ENCODE measurements around the gene DOLK.

The DOLK gene

DNA sequence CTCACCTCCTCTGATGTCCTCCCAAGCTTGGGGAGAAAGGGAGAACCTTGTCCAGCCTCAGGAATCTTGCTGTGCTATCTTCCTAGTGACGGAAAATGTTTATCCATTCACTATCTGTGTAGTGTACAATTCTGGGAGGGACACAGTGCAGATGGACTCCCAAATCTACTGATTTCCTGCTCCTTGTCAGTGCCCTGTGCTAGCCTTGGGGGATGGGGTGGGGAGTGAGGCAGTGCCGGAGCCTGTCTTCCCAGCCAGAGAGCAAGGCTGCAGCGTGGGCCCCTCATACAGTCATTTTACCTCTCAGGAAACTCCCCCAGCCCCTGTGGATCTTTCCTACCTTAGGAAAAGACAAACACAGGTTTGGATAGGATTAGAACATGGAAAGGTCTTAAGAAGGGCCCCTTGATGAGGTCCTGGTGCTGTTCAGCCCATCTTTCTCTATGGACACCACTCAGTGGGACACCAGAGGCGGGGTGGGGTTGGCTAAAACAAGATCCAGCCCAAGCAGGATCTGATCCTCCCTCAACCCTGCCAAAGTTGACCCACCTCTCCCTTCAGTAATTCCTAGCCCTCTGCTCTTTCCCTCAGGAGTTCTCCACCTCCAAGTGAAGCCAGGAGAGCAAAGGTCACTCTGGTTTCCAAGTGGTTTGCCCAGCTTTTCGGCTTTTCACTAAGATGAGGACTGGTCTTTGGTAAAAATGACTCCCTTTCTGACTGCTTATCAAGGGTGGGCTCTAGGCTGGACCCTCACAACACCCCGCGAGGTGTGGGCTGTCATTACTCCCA, 3.4 kb downstream of the DOLK start:
- Mint-ChIP-seq H3K4me1 (peaks cover 25% of the 10 kb centered on the region), H3K27ac (no peak overlapping the region)

DNA sequence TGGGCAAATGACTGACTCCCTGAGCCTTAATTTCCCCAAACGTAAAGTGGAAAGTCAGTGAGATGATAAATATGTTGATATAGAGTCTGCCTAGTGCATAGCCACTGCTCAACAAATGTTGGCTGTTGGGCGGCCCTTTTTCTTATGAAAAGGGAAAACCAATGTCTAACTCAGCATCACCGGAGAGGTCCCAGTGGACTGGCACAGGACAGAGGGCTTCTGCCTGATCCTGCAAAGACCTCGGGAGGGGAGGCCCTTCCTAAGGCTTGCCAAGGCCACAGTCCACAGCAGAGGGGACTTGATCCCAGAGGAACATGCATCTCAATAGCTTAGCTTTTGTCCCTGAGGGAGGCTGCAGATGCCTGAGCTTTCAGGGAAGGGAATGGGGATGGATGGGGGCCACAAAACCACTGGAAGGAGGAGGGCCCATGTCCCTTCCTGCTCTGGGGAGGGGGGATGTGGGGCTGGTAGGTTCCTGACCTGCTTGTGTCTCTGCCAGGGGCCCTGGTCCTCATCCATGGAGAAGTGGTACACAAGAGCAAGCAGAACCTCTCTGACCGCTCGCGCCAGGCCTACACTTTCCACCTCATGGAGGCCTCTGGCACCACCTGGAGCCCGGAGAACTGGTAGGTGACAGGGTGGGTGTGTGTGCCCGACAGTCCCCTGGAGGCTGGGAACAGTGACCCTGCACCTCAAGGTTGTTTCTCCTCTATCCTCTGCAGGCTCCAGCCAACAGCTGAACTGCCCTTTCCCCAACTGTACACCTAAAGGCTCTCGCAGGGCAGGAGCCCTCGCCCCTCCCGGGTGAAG, 6.3 kb downstream of the DOLK start:
- no peaks in the 10 kb centered on the region for H3K27me3 Mint-ChIP-seq
- H3K4me1 Mint-ChIP-seq = peaks cover 7% of the 10 kb centered on the region
- H3K27ac Mint-ChIP-seq = no peak overlapping the region
- H3K4me3 Mint-ChIP-seq = no peak overlapping the region
- no peak for DNase-seq
- CTCF ChIA-PET = interaction anchor here (1.4 kb wide), 1 partner anchor 77 kb away, joined by 4 read pairs; no protein-coding TSS in a partner anchor
- no peaks in the 10 kb centered on the region for H3K9me3 Mint-ChIP-seq
- H3K36me3 Mint-ChIP-seq = peaks cover 6% of the 10 kb centered on the region

More for the DNA sequence above, 3.4 kb downstream of the DOLK start:
- DNase-seq = no peak
- Mint-ChIP-seq H3K36me3 (peaks cover 14% of the 10 kb centered on the region), H3K27me3 (peaks cover 5% of the 10 kb centered on the region), H3K9me3 (no peaks in the 10 kb centered on the region), H3K4me3 (no peak overlapping the region)
- CTCF ChIA-PET = interaction anchor here (1.4 kb wide), 1 partner anchor 16 kb away, joined by 6 read pairs; no protein-coding TSS in a partner anchor

DNA sequence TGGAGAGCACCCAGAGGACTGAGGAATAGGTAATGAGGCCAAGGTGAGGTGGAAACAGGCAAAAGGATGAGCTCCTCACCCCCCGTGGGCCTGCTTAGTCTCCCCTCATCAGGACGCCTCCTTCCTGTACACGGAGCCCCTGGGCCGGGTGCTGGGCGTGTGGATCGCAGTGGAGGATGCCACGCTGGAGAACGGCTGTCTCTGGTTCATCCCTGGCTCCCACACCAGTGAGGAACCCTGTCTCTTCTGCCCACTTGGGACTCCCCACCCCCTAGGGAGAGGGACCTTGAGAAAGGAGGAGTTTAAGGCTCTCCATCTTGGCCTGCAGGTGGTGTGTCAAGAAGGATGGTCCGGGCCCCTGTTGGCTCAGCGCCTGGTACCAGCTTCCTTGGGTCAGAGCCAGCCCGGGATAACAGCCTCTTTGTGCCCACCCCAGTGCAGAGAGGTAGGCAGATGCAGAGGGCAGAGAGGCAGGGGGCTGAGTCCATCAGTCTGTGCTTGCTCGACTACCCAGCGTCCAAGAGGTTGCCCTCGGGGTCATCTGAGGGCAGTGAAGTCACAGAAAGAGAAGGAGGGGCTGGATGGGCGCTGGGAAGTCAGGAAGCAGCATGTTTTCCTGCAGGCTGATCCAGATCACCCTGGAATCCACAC, 7.0 kb downstream of the DOLK start:
- no peak for DNase-seq
- no peaks in the 10 kb centered on the region for H3K4me1 Mint-ChIP-seq
- no peak overlapping the region for H3K27ac Mint-ChIP-seq
- H3K4me3 Mint-ChIP-seq = no peak overlapping the region
- CTCF ChIA-PET = no interaction called here
- H3K36me3 Mint-ChIP-seq = no peaks in the 10 kb centered on the region
- no peaks in the 10 kb centered on the region for H3K9me3 Mint-ChIP-seq
- no peaks in the 10 kb centered on the region for H3K27me3 Mint-ChIP-seq

DNA sequence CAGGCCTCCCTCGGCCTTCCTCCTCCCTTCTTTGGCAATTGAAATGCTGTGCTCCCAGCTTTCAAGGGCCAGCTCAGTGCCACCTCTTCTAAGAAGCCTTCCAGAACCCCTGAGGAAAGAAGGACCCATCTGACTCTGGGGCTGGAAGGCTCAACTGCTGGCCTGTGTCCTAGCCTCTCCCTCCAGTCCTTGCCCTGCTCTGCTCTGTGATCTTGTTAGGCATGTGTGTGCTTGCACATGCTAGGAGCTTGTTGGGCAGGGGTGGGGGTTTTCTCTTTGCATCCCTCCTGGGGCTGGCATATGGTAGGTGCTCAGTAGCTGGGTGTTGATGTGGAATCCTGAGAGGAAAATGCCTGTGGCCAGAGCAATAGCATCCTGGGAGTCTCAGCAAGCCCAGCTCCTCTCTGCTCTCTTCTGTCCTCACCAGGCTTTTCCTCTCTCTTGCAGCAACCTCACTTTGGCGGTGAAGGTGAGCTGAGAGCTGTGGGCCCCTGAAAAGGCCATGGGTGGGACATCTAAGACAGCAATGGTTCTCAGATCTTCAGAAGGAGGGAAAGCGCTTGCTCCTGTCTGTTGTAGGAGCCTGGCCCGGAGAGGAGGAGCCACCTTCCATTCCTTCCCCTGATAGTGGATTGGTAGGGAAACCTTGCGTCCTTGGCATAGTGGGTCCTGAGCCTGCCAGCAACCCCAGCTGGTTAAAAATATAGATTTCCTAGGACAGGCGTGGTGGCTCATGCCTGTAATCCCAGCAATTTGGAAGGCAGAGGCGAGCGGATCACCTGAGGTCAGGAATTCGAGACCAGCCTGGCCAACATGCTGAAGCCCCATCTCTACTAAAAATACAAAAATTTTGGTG, 9.9 kb downstream of the DOLK start:
- H3K9me3 Mint-ChIP-seq = no peaks in the 10 kb centered on the region
- peaks cover 6% of the 10 kb centered on the region for H3K27me3 Mint-ChIP-seq
- no peak overlapping the region for H3K4me3 Mint-ChIP-seq
- no peak overlapping the region for H3K27ac Mint-ChIP-seq
- CTCF ChIA-PET = interaction anchor here (2.4 kb wide), 1 partner anchor 9 kb away, joined by 11 read pairs; no protein-coding TSS in a partner anchor
- H3K36me3 Mint-ChIP-seq = no peaks in the 10 kb centered on the region
- H3K4me1 Mint-ChIP-seq = no peaks in the 10 kb centered on the region
- DNase-seq = no peak

DNA sequence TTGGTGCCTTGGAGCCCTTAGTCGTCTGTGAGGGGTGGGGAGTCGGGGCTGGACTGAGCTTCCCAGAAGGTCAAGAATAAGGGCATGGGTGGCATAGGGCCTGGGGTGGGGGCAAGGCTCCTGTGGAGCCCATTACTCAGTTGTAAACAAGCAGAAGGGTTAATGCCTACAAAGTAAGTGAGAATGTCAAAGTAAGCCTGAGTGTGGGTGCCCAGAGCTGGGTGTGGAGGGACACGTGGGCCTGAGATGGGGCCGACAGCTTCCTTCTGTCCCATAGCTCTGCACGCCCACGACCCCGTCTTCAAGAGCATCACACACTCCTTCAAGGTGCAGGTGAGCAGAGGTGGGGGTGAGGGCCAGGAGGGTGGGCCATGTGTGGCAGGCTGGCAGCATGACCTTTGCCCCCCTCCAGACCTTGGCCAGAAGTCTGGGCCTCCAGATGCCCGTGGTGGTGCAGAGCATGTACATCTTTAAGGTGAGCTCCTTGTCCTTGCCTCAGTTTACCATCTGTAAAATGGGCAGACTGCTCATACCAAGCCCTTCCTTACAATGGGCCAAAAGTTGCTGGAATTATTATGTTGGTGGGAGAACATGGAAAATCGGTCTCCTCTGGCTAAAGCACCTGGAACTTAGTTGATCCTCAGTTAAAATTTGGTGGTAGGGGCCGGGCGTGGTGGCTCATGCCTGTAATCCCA, 11.1 kb downstream of the DOLK start:
- Mint-ChIP-seq H3K4me1 (no peaks in the 10 kb centered on the region), H3K27ac (no peak overlapping the region), H3K9me3 (no peaks in the 10 kb centered on the region), H3K36me3 (no peaks in the 10 kb centered on the region), H3K4me3 (no peak overlapping the region), H3K27me3 (peaks cover 6% of the 10 kb centered on the region)
- CTCF ChIA-PET = interaction anchor here (2.4 kb wide), 1 partner anchor 8 kb away, joined by 11 read pairs; no protein-coding TSS in a partner anchor
- DNase-seq = no peak

- CTCF ChIA-PET = interaction anchor here (1.3 to 1.7 kb wide), 2 partner anchors 9 to 72 kb away, joined by 4 to 6 read pairs; no protein-coding TSS in a partner anchor
- no peak for DNase-seq
- no peaks in the 10 kb centered on the region for H3K9me3 Mint-ChIP-seq
These were observed 13.7 kb downstream of the DOLK start for GRCh38 chr9:128933731-128934130.

GRCh38 chr9:128929560-128929959, 17.8 kb downstream of the DOLK start:
- Mint-ChIP-seq H3K4me3 (no peak overlapping the region), H3K27ac (no peak overlapping the region), H3K36me3 (no peaks in the 10 kb centered on the region), H3K4me1 (peaks cover 24% of the 10 kb centered on the region), H3K9me3 (no peaks in the 10 kb centered on the region), H3K27me3 (peaks cover 6% of the 10 kb centered on the region)
- CTCF ChIA-PET = interaction anchor here (0.9 to 9.5 kb wide), 10 partner anchors 13 to 281 kb away, joined by 3 to 153 read pairs (median 8); partner anchors contain the start of genes KYAT1 and LRRC8A
- DNase-seq = no peak

More at GRCh38 chr9:128933731-128934130, 13.7 kb downstream of the DOLK start:
- no peaks in the 10 kb centered on the region for H3K4me1 Mint-ChIP-seq
- peaks cover 6% of the 10 kb centered on the region for H3K27me3 Mint-ChIP-seq
- H3K36me3 Mint-ChIP-seq = no peaks in the 10 kb centered on the region
- no peak overlapping the region for H3K27ac Mint-ChIP-seq
- no peak overlapping the region for H3K4me3 Mint-ChIP-seq

- DNase-seq = no peak
- Mint-ChIP-seq H3K36me3 (no peaks in the 10 kb centered on the region), H3K4me3 (no peak overlapping the region), H3K27me3 (peaks cover 2% of the 10 kb centered on the region), H3K9me3 (no peaks in the 10 kb centered on the region), H3K27ac (peak overlapping the region; percentile 19), H3K4me1 (peaks cover 24% of the 10 kb centered on the region)
- CTCF ChIA-PET = interaction anchor here (0.6 to 9.5 kb wide), 27 partner anchors 8 to 291 kb away, joined by 3 to 153 read pairs (median 6); partner anchors contain the start of genes ENDOG, KYAT1, LRRC8A and SPOUT1
These were observed 18.8 kb downstream of the DOLK start for GRCh38 chr9:128928624-128929023.

- no peaks in the 10 kb centered on the region for H3K9me3 Mint-ChIP-seq
- no peaks in the 10 kb centered on the region for H3K36me3 Mint-ChIP-seq
- H3K4me3 Mint-ChIP-seq = no peak overlapping the region
- peaks cover 24% of the 10 kb centered on the region for H3K4me1 Mint-ChIP-seq
- H3K27me3 Mint-ChIP-seq = no peaks in the 10 kb centered on the region
- CTCF ChIA-PET = interaction anchor here (0.7 to 9.5 kb wide), 27 partner anchors 9 to 290 kb away, joined by 3 to 153 read pairs (median 6); partner anchors contain the start of genes ENDOG, KYAT1, LRRC8A and SPOUT1
- peak; percentile 63 for DNase-seq
- H3K27ac Mint-ChIP-seq = peak overlapping the region; percentile 0
These were observed 19.5 kb downstream of the DOLK start for GRCh38 chr9:128927731-128928411.

DNA sequence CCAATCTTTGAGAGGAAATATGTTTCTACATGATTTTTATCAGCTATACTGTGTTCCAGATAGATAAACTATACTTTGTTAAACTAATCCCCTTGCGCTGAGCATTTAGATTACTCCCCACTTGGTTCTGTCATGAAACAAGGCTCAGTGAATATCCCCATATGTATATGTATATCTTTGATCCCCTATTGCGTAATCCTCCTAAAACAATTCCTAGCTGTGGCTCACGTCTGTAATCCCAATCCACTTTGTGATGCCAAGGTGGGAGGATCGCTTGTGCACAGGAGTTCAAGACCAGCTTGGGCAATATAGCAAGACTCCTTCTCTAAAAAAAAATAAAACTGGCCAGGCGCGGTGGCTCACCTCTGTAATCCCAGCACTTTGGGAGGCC, 23.9 kb downstream of the DOLK start:
- Mint-ChIP-seq H3K36me3 (peaks cover 9% of the 10 kb centered on the region), H3K4me3 (no peak overlapping the region), H3K27ac (no peak overlapping the region), H3K27me3 (no peaks in the 10 kb centered on the region), H3K4me1 (peaks cover 33% of the 10 kb centered on the region), H3K9me3 (no peaks in the 10 kb centered on the region)
- CTCF ChIA-PET = interaction anchor here (0.9 to 9.5 kb wide), 7 partner anchors 21 to 277 kb away, joined by 3 to 153 read pairs (median 5); partner anchors contain the start of genes ENDOG and SPOUT1
- DNase-seq = no peak

- no peak overlapping the region for H3K4me3 Mint-ChIP-seq
- peaks cover 20% of the 10 kb centered on the region for H3K36me3 Mint-ChIP-seq
- H3K27ac Mint-ChIP-seq = no peak overlapping the region
- DNase-seq = no peak
- H3K9me3 Mint-ChIP-seq = no peaks in the 10 kb centered on the region
- H3K27me3 Mint-ChIP-seq = no peaks in the 10 kb centered on the region
- CTCF ChIA-PET = interaction anchor here (0.9 to 9.5 kb wide), 3 partner anchors 44 to 276 kb away, joined by 3 to 153 read pairs (median 5); no protein-coding TSS in a partner anchor
- peaks cover 24% of the 10 kb centered on the region for H3K4me1 Mint-ChIP-seq
These were observed 25.3 kb downstream of the DOLK start for GRCh38 chr9:128921881-128922763.
